PFSK-1 (cell line): ENCODE results near the gene LPAR1.

ENCODE experiments used
- FOXP2 ChIP-seq: optimal IDR thresholded peaks from 2 replicates; pipeline ENCODE3; 2011; ENCODE audit warnings: borderline replicate concordance, control low read depth, inconsistent platforms; ENCODE audit not compliant: insufficient read depth; ENCODE audit errors: extremely low read length, extremely low read depth
- POLR2AphosphoS5 ChIP-seq: IDR thresholded peaks from 2 replicates; pipeline ENCODE4 v1.6.1; 2012; ENCODE audit warnings: low read depth, mild to moderate bottlenecking, control low read depth, low read length, moderate library complexity
- REST ChIP-seq, 2 experiments: IDR thresholded peaks; 2 replicates each; pipeline versions ENCODE4 v1.6.1 to v1.8.0; 2011 to 2012; ENCODE audit warnings: low read depth in 2 of 2, low read length in 2 of 2, control low read depth in 1 of 2, inconsistent platforms in 1 of 2, mild to moderate bottlenecking in 1 of 2, moderate library complexity in 1 of 2; ENCODE audit not compliant: insufficient read depth in 1 of 2
- SIN3A ChIP-seq: IDR thresholded peaks from 2 replicates; pipeline ENCODE4 v1.6.1; 2012; ENCODE audit warnings: mild to moderate bottlenecking, low read length, moderate library complexity, borderline replicate concordance; ENCODE audit not compliant: insufficient read depth
- TAF1 ChIP-seq: IDR thresholded peaks from 2 replicates; pipeline ENCODE4 v1.6.1; 2012; ENCODE audit warnings: low read length, control low read depth, borderline replicate concordance; ENCODE audit not compliant: insufficient read depth

LPAR1 gene

DNA sequence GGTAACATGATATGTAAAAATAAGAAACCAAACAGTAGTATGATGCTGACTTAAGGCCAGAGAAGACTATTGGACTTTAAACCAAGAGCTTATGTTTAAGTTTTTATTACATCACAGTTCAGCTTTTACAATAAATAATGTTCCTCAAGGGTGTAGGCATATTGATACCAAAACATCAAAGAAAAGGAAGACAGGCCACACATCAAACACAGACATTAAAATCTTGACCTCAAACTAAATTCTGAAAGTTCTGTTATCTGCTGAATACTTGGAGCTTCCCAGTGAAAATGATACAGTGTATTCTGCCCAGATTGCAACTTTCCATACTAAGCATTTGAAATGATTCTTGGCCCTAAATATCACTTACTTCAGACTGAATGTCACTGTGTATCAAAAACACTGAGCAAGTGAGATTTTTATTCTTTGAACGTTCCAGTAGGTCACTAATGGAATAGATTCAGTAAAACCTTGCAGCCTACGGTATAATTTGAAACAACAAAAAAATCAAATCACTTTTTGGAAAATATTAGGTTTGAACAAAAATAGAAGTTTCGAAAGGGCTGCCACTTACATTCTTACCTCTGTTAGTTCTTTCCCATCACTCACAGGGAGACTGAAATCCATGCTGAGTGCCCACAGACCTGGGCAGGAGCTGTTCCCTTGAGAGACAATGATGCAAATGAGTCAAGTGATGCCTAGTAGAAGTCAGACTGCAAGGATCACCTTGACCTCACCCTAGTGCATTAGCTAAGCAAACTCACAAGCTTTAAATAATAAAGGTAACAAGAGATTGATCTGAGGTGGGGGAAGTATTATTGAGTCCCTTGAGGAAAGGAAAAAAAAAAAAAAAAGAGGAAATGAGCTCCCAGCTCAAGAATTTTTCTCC is 2.5 kb downstream of the LPAR1 start:
- TF ChIP-seq SIN3A = no peak
- no peak for TF ChIP-seq TAF1
- no peak for TF ChIP-seq REST (IDR thresholded peaks at IDR 0.05; ENCODE audit: insufficient read depth in 1 of 2, low read depth in 2 of 2, low read length in 2 of 2)
- no peak for TF ChIP-seq FOXP2
- no peak for TF ChIP-seq POLR2AphosphoS5

GRCh38 chr9:111034898-111035539 is 3.3 kb downstream of the LPAR1 start:
- no peak for TF ChIP-seq TAF1
- TF ChIP-seq FOXP2 = no peak
- TF ChIP-seq POLR2AphosphoS5 = no peak
- no peak for TF ChIP-seq SIN3A
- TF ChIP-seq REST (IDR thresholded peaks at IDR 0.05; ENCODE audit: insufficient read depth in 1 of 2, low read depth in 2 of 2, low read length in 2 of 2) = no peak

GRCh38 chr9:111034170-111034897 is 3.9 kb downstream of the LPAR1 start:
- TF ChIP-seq TAF1 (no peak), REST (IDR thresholded peaks at IDR 0.05; ENCODE audit: insufficient read depth in 1 of 2, low read depth in 2 of 2, low read length in 2 of 2) (no peak), POLR2AphosphoS5 (no peak), FOXP2 (no peak), SIN3A (no peak)

GRCh38 chr9:111030492-111030891 is 7.8 kb downstream of the LPAR1 start:
- TF ChIP-seq SIN3A = no peak
- TF ChIP-seq POLR2AphosphoS5 = no peak
- no peak for TF ChIP-seq FOXP2
- TF ChIP-seq TAF1 = no peak
- TF ChIP-seq REST (IDR thresholded peaks at IDR 0.05; ENCODE audit: insufficient read depth in 1 of 2, low read depth in 2 of 2, low read length in 2 of 2) = no peak
